Activated T-helper 2 cell treated with anti-CD3 and anti-CD28 coated beads, Interferon-gamma antibody, Interleukin-2, Interleukin-4, amounts not matched to agents 10 μg/mL and 5 μg/mL and 100 μg/mL, durations not matched to agents 14 hours and 24 hours and 36 hours (primary cell): ENCODE results near the gene CSKMT. TPM values are rescaled to one million over a fixed set of nuclear protein-coding genes. Genes with fewer than 3 reads are reported as not detected.
"Not testable (repeated sequence)": the region's sequence is repeated elsewhere in the genome, so short reads cannot be mapped to it uniquely, and the experiment has no call there.

Experiments
- DNase-seq: peaks from one replicate; pipeline ENCODE4 v3.0.0; 2021; ENCODE audit warnings: low spot score
- H3K27ac Mint-ChIP-seq: one replicate; pipeline ENCODE4 v1.8.0; 2021; ENCODE audit warnings: mixed read lengths
- H3K27me3 Mint-ChIP-seq: one replicate; pipeline ENCODE4 v1.8.0; 2021; ENCODE audit warnings: low read depth, mixed read lengths
- H3K36me3 Mint-ChIP-seq: one replicate; pipeline ENCODE4 v1.8.0; 2021; ENCODE audit warnings: low read depth, mixed read lengths
- H3K4me1 Mint-ChIP-seq: one replicate; pipeline ENCODE4 v1.8.0; 2021; ENCODE audit warnings: low read depth, mixed read lengths
- H3K4me3 Mint-ChIP-seq: one replicate; pipeline ENCODE4 v1.8.0; 2021; ENCODE audit warnings: low read depth, mild to moderate bottlenecking, moderate library complexity, mixed read lengths
- H3K9me3 Mint-ChIP-seq: one replicate; pipeline ENCODE4 v1.8.0; 2021; ENCODE audit warnings: mixed read lengths
- intact Hi-C: fragments of 100-400 bp; cut with micrococcal nuclease; formaldehyde crosslinking; loops from one replicate; pipeline ENCODE4 v1.15.1; 2023
- total RNA-seq: library from RNA; stranded (reverse); gene quantifications from 2 replicates; pipeline ENCODE4 v1.2.3, GENCODE V29; 2022

The CSKMT gene
- total RNA-seq, 1 donor from 2014 or later: 47.2 TPM

DNA sequence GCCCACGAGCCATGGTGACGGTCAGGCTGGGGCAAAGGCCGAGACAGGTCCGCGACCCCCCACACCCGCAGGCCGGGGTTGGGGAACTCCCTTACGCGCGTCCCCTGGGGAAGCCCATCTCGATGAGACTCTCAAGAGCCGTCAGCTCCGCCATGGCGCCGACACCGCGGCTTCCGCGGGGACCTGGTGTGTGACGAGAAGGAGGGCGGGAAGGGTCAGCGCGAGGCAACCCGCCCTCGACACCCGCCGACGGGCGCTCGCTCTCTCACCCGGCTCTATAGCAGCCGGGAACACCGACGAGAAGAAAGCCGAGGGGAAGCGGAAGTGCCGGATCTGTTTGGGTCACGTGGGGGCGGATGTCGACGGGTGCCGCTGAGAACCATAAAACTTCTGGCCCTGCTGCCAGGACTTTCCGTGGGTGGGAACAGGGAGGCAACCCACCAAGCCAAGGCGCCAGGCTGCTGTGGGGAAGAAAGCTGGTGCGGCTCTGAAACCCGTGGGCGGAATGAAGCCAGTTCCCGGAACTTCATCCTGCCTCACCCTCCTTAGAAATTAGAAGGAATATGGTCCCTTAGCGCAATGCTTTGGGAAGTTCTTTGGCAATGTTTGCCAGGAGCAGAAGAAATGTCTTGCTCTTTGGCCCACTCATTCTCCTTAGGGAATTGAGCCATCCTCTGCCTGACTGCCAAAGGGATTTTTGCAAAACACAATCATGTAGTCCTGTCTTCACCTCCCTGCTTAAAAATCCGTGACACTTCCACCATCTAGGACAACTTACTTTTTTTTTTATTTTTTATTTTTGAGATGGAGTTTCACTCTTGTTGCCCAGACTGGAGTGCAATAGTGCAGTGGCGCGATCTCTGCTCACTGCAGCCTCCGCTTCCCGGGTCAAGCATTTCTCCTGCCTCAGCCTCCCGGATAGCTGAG lies 13.9 kb downstream of the CSKMT start, which contains the start of gene UBXN1:
Gene UBXN1, minus strand, starts transcription at position 304 of the 927 bp plus-strand sequence. Its CDS starts 150 bp downstream, at position 154.
- H3K4me1 Mint-ChIP-seq: peaks cover 25% of the 10 kb centered on the region
- H3K9me3 Mint-ChIP-seq: no peaks in the 10 kb centered on the region
- no peaks in the 10 kb centered on the region for H3K27me3 Mint-ChIP-seq
- DNase-seq: peak; percentile 80
- peaks cover 34% of the 10 kb centered on the region for H3K36me3 Mint-ChIP-seq
- intact Hi-C loops: no loop called here
- H3K4me3 Mint-ChIP-seq: peak within 1 kb of the TSS; percentile 87
- peak within 1 kb of the TSS; percentile 86 for H3K27ac Mint-ChIP-seq

DNA sequence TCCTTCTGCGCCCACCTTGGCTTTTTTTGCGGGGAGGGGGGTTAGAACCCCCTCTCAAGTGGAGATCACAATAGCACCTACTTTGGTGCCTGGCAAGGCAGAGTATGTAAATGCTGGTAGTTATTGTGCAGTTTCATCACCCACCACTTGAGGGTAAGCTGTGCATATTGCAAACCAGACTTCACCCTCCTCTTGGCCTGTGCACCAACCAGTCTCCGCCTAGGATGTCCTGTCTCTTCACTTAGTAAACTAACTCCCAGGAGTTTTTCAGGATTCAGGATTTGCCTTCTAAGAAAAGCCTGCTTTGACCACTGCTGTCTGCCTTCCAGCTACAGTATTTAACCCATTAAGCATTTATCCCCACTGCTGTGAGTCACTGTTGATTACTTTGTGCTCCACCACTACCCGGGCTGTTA lies 15.7 kb downstream of the CSKMT start:
- intact Hi-C loops: no loop called here
- peak overlapping the region; percentile 66 for H3K4me3 Mint-ChIP-seq

DNA sequence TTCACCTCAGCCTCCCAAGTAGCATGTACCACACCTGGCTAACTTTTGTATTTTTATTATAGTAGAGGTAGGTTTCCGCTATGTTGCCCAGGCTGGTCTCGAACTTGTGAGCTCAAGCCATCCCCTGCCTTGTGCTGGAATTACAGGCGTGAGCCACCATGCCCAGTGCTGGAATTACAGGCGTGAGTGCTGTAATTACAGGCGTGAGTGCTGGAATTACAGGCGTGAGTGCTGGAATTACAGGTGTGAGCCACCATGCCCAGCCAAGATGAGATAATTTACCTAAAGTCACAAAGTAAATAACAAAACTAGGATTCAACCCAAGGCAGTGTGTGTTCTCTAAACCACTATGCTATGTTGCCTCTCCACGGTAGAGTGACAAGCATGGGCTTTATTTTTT lies 17.4 kb downstream of the CSKMT start:
- H3K9me3 Mint-ChIP-seq: no peaks in the 10 kb centered on the region
- no peak overlapping the region for H3K27ac Mint-ChIP-seq
- no peaks in the 10 kb centered on the region for H3K27me3 Mint-ChIP-seq
- intact Hi-C loops: no loop called here
- H3K4me3 Mint-ChIP-seq: no peak overlapping the region
- DNase-seq: no peak
- peaks cover 15% of the 10 kb centered on the region for H3K4me1 Mint-ChIP-seq
- H3K36me3 Mint-ChIP-seq: peaks cover 9% of the 10 kb centered on the region

More for the DNA sequence above, 15.7 kb downstream of the CSKMT start:
- peak; percentile 21 for DNase-seq
- H3K9me3 Mint-ChIP-seq: no peaks in the 10 kb centered on the region
- H3K36me3 Mint-ChIP-seq: peaks cover 24% of the 10 kb centered on the region
- peak overlapping the region; percentile 42 for H3K27ac Mint-ChIP-seq
- peaks cover 21% of the 10 kb centered on the region for H3K4me1 Mint-ChIP-seq
- no peaks in the 10 kb centered on the region for H3K27me3 Mint-ChIP-seq

DNA sequence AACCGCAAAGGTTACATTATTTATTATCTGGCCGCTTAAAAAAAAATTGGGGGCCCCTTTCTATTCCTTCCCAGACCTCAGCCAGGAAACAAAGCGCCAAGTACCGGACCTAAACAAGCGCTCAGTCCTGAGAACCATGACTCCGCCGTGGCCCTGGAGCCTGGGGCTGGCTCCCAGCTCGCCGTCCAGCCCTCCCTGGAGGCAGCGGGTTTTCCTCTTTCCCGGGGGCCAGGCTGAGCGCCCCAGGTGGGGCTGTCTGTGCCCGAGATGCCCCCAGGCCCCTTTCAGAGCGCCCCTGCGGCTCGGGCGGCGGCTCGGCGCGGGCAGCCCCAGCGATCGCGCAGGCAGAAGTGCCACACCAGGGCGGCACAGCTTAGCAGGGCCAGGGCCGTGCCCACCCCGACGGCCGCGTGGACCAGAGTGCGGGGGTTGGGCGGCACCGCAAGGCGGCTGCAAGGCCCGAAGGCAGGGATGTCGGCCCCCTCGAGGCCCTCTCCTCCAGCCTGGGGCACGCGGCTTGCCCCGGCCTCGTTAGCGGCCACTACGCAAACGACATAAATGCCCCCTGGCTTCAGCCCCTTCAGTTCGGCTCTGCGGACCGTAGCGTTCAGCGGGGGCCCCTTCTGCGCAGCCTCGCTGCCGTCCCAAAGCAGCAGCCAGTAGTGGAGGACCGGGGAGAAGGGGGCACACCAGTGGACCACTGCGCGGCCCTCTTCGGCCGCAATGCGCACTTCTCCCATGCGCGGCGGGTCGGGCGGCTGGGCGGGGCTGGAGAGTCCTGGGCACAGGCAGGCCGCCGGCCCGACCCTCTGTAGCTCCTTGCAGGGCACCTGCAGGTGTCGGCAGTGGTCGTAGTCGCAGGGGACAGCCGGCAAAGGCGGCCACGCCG lies 22.6 kb downstream of the CSKMT start:
- Mint-ChIP-seq H3K4me3 (no peak overlapping the region), H3K27me3 (peaks cover 6% of the 10 kb centered on the region), H3K36me3 (peaks cover 16% of the 10 kb centered on the region), H3K4me1 (no peaks in the 10 kb centered on the region), H3K27ac (no peak overlapping the region), H3K9me3 (no peaks in the 10 kb centered on the region)
- intact Hi-C loops: no loop called here
- no peak for DNase-seq

DNA sequence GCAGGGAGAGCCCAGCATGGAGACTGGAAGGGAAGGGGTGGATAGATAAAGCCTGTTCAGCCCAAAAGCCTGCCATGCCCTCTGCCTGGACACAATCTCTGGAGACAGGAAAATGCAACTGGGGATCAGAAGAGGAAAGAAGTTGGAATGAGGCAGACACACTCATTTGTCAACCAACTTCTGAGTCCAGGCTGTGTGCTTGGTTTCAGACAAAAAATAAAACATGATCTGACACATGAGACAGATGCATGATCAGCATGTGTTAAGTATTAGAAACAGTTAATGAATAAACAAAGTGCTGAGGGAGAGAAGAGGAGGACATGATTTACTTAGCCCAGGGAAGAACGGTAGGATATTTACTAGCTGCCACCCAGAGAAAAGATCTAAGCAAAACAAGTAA lies 23.4 kb downstream of the CSKMT start:
- intact Hi-C loops: no loop called here
- no peak overlapping the region for H3K4me3 Mint-ChIP-seq

DNA sequence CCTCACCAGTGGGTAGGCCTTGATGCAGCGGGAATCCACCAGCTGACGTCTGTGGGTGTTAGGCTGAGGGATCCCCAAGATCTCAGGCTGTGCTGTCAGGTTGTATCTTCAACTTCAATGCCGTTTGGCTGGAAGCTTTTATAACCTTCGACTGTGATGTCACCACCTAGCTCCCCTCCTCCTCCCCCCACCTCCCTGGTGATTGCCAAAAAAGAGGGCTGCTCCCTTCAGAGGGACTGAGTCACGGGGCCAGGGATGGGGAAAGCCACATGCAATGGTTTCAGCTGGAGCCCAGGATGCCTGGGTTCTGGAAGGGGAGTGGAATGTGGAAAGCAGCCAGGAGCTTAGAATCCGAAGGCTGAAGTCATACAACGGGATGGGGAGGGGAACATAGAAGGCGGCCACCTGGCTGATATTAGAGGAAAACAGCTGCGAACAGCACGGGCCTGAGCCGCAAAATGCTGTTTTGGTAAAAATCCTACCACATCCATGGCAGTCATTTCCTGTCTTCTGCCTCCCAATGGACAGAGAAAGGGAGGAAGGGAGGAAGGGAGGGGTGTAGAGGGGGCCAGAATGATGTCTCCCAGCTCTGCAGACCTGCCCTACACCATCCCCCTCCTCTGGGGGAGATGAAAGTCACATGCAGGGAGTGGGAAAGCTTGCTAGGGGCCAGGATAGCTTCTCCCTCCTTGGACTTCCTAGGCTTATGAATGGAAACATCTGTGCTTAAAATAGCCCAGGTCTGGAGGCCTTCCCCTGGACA lies 24.5 kb downstream of the CSKMT start, which contains the start of gene LRRN4CL:
Gene LRRN4CL, minus strand, starts transcription at position 110 of the 763 bp plus-strand sequence. CDS start 1,022 bp downstream, outside the sequence.
- no peak for DNase-seq
- Mint-ChIP-seq H3K9me3 (no peaks in the 10 kb centered on the region), H3K27ac (no peak within 1 kb of the TSS), H3K36me3 (peaks cover 23% of the 10 kb centered on the region), H3K4me1 (peaks cover 3% of the 10 kb centered on the region), H3K27me3 (peaks cover 6% of the 10 kb centered on the region), H3K4me3 (no peak within 1 kb of the TSS)
- intact Hi-C loops: loop anchor here (10.0 kb wide), 2 partner anchors 265 to 295 kb away; no protein-coding TSS in a partner anchor

More for the DNA sequence above, 23.4 kb downstream of the CSKMT start:
- Mint-ChIP-seq H3K27me3 (peaks cover 6% of the 10 kb centered on the region), H3K9me3 (no peaks in the 10 kb centered on the region), H3K36me3 (peaks cover 19% of the 10 kb centered on the region), H3K27ac (no peak overlapping the region), H3K4me1 (no peaks in the 10 kb centered on the region)
- no peak for DNase-seq

DNA sequence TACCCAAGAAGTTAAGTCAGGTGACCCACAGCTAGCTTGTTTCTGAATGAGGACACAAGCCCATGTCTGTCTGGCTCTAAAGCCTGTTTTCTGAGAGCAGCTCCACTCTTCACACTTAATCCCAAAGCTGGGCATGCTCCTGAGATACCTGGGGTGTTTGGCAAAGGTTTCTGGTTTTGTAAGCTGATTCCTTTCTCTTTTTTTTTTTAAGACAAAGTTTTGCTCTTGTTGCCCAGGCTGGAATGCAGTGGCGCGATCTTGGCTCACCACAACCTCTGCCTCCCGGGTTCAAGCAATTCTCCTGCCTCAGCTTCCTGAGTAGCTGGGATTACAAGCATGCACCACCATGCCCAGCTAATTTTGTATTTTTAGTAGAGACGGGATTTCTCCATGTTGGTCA lies 28.5 kb downstream of the CSKMT start:
- not testable (repeated sequence) for H3K27ac Mint-ChIP-seq, DNase-seq, H3K4me1 Mint-ChIP-seq, H3K9me3 Mint-ChIP-seq, H3K4me3 Mint-ChIP-seq, H3K27me3 Mint-ChIP-seq
- H3K36me3 Mint-ChIP-seq: peaks cover 26% of the 10 kb centered on the region
- intact Hi-C loops: loop anchor here (1.0 to 10.0 kb wide), 3 partner anchors 102 to 299 kb away; partner anchors contain the start of gene TUT1

DNA sequence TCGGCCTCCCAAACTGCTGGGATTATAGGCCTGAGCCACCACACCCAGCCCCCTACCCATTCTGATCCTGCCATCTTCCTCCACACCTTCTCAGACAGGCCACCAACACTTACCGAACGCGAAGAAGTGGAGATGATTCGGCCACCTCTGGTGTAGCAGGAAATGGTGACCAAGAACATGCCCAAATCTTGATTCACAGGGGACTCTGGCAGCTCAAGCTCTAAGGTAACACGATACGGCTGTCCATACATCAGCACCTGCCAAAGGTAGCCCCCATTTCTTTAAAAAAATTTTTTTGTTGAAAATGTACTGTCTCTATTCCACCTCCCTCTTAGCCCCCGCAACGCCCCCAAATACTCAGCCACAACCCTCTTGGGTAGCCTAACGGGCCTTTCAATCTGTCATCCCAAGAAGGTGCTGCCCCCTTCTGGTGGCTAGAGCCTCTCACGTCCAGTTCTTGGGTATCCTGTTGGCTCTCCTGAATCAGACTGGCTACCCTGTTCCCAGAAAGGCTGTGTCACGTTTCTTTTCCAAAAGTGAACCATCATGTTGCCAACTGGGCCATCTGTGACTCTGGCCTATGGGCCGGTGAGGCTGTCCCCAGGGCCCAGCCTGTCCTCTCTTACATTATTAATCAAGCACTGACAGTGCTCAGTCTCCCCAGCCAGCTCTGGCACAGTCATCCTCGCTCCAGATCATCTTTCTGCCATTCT lies 29.5 kb downstream of the CSKMT start:
- H3K9me3 Mint-ChIP-seq: no peaks in the 10 kb centered on the region
- intact Hi-C loops: loop anchor here (1.0 to 10.0 kb wide), 3 partner anchors 103 to 300 kb away; partner anchors contain the start of gene TUT1

DNA sequence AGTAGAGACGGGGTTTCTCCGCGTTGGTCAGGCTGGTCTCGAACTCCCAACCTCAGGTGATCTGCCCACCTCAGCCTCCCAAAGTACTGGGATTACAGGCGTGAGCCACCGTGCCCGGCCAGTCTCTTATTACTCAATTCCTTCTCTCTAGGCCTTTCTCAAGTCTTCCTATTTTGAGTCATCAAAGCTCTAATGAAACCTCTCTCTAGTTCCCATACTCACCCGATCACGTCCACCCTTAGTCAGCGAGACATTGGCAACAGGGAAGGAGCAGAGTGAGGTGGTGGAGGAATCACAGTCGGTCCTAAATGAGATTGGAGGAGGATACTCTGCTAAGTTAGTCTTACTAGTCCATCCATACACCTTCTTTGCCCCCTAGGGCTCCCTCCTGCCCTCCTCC lies 37.1 kb downstream of the CSKMT start:
- Mint-ChIP-seq H3K36me3 (peaks cover 26% of the 10 kb centered on the region), H3K27me3 (no peaks in the 10 kb centered on the region), H3K9me3 (no peaks in the 10 kb centered on the region), H3K4me1 (peaks cover 17% of the 10 kb centered on the region), H3K27ac (no peak overlapping the region), H3K4me3 (no peak overlapping the region)
- no peak for DNase-seq
- intact Hi-C loops: no loop called here

More for the DNA sequence above, 29.5 kb downstream of the CSKMT start:
- DNase-seq: peak; percentile 64
- no peak overlapping the region for H3K4me3 Mint-ChIP-seq
- H3K27ac Mint-ChIP-seq: peak overlapping the region; percentile 60
- no peaks in the 10 kb centered on the region for H3K27me3 Mint-ChIP-seq
- peaks cover 8% of the 10 kb centered on the region for H3K4me1 Mint-ChIP-seq
- peaks cover 26% of the 10 kb centered on the region for H3K36me3 Mint-ChIP-seq

DNA sequence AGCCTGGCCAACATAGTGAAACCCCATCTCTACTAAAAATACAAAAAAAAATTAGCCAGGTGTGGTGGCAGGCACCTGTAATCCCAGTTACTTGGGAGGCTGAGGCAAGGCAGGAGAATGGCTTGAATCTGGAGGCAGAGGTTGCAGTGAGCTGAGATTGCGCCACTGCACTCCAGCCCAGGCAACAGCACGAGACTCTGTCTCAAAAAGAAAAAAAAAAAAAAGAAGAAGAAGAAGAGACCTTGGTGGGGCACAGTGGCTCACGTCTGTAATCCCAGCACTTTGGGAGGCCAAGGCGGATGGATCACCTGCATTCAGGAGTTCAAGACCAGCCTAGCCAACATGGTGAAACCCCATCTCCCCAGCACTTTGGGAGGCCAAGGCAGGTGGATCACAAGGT lies 38.8 kb downstream of the CSKMT start:
- H3K9me3 Mint-ChIP-seq, intact Hi-C loops, DNase-seq, H3K27ac Mint-ChIP-seq, H3K4me3 Mint-ChIP-seq, H3K27me3 Mint-ChIP-seq: not testable (repeated sequence)
- H3K4me1 Mint-ChIP-seq: peaks cover 32% of the 10 kb centered on the region
- peaks cover 29% of the 10 kb centered on the region for H3K36me3 Mint-ChIP-seq

DNA sequence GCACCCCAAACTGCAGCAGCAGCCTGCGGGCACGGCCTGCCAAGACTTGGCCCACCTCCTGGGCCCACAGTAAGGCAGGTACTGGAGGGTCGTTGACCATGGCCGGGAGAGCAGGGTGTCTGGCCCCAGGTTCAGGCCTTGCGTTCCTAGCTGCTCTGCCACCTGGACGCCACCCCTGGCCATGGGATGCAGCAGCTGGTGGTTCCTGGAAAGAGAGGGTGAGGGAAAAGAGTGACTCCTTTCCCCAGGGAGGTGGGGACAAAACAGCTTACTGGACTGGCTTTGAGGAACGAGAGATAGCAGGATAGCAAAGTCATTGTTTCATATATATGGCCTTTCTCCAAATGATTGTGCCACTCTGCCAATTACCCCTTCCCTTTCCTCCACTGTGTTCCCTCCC lies 40.3 kb downstream of the CSKMT start:
- H3K27ac Mint-ChIP-seq: peak overlapping the region; percentile 57
- peaks cover 33% of the 10 kb centered on the region for H3K4me1 Mint-ChIP-seq
- H3K4me3 Mint-ChIP-seq: peak overlapping the region; percentile 90
- intact Hi-C loops: loop anchor here (5.0 kb wide), 1 partner anchor 127 kb away; the partner anchor contains the start of genes STX5 and TEX54
- no peaks in the 10 kb centered on the region for H3K27me3 Mint-ChIP-seq
- H3K9me3 Mint-ChIP-seq: no peaks in the 10 kb centered on the region
- no peak for DNase-seq
- H3K36me3 Mint-ChIP-seq: peaks cover 34% of the 10 kb centered on the region
